Measurements from ENCODE around the gene DNASE1L2.

The DNASE1L2 gene

DNA sequence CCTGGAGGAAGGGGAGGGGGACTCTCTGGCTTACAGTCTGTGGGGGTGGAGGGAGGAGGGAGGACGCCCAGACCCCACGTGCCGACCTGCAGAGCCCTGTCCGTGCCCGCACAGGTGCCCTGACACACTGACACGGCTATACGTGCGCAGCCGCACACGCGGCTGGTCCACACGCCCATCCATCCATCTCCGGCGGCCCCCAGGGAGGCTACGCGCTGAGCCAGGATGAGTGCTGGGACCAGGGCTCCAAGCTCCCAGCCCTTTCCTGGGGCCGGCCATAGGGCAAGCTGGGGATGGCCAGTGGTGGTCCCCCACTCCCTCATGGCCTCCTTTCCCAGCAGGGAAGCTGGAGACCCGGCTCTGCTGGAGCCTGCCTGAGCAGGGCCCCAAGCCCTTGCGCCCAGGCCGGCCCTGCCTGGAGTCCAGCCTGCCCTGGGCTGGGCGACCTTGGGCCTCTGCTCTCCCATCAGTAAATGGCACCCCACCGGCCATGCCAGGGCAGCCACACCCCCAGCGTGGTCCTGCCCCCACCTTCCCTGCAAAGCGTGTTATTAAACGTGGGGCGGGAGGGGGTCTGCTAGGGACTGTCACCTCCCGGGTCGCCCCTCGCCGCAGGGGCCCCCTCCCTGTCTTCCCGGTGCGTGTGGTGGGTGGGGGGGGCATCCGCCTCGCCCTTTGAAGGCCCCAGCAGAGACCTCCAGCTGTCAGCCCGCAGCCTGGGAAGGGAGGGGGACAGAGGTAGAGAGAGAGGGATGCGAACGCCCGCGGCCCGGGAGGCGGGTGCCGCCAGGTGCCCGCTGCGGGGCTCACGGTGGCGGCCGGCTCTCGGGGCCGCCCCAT is 40.7 kb upstream of the DNASE1L2 start:
- TF ChIP-seq, protein P1, sequence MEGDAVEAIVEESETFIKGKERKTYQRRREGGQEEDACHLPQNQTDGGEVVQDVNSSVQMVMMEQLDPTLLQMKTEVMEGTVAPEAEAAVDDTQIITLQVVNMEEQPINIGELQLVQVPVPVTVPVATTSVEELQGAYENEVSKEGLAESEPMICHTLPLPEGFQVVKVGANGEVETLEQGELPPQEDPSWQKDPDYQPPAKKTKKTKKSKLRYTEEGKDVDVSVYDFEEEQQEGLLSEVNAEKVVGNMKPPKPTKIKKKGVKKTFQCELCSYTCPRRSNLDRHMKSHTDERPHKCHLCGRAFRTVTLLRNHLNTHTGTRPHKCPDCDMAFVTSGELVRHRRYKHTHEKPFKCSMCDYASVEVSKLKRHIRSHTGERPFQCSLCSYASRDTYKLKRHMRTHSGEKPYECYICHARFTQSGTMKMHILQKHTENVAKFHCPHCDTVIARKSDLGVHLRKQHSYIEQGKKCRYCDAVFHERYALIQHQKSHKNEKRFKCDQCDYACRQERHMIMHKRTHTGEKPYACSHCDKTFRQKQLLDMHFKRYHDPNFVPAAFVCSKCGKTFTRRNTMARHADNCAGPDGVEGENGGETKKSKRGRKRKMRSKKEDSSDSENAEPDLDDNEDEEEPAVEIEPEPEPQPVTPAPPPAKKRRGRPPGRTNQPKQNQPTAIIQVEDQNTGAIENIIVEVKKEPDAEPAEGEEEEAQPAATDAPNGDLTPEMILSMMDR (IDR thresholded peaks at IDR 0.05; ENCODE audit: control extremely low read depth, extremely low read depth, low read depth, missing control alignments), result no peak
- no peak for DNase-seq (ENCODE audit: extremely low spot score)
- POLR2A ChIA-PET, result interaction anchor here (0.5 to 3.3 kb wide), 2 partner anchors 41 to 243 kb away, joined by 6 to 14 read pairs; partner anchors contain the start of gene TRAF7
- CTCF ChIA-PET, result interaction anchor here (0.7 to 2.2 kb wide), 22 partner anchors 8 to 317 kb away, joined by 3 to 20 read pairs (median 5); partner anchors contain the start of genes ECI1 and MLST8

DNA sequence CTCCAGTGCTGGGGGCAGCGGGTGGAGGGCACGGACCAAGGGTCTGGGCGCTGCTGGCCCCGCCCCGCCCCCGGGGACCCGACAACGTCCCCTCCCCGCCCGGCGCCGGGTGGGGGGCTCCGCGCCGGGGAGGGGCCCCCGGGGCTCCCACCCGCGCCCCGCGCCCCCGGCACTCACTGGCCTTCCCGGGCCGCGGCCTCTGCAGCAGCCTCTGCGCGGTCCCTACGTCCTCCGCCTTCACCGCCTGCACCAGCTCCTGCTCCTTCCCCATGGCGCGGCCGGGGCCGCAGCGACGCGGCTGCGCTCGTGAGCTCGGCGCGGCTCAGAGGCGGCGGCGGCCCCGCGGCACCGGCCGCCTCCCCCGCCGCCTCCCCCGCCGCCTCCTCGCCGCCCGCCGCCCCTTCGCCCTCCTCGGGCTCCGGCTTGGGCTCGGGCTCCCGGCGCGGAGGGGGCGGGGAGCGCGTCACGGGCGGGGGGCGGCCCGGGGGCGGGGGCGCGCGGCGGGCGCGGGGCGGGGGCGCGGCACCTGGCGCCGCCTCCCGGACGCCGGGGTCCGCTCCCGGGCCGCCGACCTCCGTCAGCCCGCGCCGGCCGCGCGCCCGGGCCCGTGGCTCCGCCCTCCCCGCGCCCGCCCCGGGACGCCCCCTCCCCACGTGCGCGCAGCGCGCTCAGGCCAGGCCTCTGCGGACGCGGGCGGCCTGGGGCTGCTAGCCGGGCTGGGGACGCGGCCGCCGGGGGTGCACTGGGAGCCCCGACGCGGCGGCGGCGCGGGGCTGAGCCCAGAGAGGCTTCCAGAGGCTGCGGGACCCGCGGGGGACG is 39.9 kb upstream of the DNASE1L2 start, which contains the start of gene CASKIN1:
Gene CASKIN1 (minus strand): TSS at position 444 of the 819 bp plus-strand sequence. CDS start 173 bp downstream, at position 271.
- POLR2A ChIA-PET, result interaction anchor here (0.5 to 1.6 kb wide), 2 partner anchors 41 to 242 kb away, joined by 3 to 6 read pairs; partner anchors contain the start of gene TRAF7
- peak; percentile 48 for DNase-seq (ENCODE audit: extremely low spot score)
- CTCF ChIA-PET, result interaction anchor here (1.9 to 2.1 kb wide), 2 partner anchors 14 to 37 kb away, joined by 5 read pairs; no protein-coding TSS in a partner anchor
- TF ChIP-seq, protein P1 (IDR thresholded peaks at IDR 0.05; ENCODE audit: control extremely low read depth, extremely low read depth, low read depth, missing control alignments), result no peak

DNA sequence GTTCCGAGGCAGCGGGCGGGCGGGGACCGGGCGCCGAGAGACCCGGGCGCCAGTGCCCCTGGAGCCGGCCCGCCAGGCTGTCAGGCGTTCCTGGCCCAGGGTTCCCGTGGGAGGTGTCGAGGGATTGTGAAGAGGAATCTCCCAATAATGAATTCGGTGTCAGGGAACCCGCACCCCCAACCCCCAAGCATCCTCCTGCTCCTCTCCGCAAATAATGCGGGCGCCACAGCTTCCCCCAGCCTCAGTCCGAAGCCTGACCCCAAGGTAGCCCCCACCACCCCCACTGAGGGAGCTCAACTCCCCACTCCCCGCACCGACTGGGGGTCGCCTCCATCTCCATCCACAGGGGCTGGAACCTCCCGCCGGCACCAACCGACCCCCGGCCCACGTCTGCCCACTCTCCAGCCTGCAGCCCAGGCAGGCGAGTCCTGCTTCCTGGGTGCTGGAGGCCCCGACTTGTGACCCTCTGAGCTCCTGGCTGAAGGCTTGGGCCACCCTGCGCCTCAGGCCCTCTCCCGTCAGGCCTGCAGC is 39.2 kb upstream of the DNASE1L2 start:
- TF ChIP-seq, protein P1 (IDR thresholded peaks at IDR 0.05; ENCODE audit: control extremely low read depth, extremely low read depth, low read depth, missing control alignments), result no peak
- ChIA-PET CTCF (no interaction called here), POLR2A (interaction anchor here (1.6 kb wide), 1 partner anchor 42 kb away, joined by 3 read pairs; the partner anchor contains the start of gene TRAF7)
- no peak for DNase-seq (ENCODE audit: extremely low spot score)

DNA sequence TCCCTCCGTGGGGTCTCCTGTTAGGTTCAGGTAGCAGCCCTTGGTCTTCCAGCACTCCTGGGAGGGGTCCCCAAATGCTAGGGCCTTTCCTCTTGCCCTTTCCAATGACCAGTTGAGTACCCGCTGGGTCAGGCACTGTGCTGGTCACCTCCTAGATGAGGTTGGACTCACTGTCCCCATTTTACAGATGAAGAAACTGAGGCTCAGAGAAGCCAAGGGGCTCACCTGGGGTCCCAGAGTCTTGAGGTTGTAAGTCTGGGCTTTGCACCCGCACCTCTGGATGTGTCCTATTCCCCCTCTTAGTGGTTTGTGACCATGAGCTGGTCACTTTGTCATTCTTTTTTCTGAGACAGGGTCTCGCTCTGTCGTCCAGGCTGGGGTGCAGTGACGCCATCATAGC is 38.5 kb upstream of the DNASE1L2 start:
- no peak for DNase-seq (ENCODE audit: extremely low spot score)
- CTCF ChIA-PET, result no interaction called here
- TF ChIP-seq, protein P1 (IDR thresholded peaks at IDR 0.05; ENCODE audit: control extremely low read depth, extremely low read depth, low read depth, missing control alignments), result no peak
- POLR2A ChIA-PET, result interaction anchor here (1.4 to 1.6 kb wide), 2 partner anchors 42 kb away, joined by 3 read pairs; partner anchors contain the start of gene TRAF7

DNA sequence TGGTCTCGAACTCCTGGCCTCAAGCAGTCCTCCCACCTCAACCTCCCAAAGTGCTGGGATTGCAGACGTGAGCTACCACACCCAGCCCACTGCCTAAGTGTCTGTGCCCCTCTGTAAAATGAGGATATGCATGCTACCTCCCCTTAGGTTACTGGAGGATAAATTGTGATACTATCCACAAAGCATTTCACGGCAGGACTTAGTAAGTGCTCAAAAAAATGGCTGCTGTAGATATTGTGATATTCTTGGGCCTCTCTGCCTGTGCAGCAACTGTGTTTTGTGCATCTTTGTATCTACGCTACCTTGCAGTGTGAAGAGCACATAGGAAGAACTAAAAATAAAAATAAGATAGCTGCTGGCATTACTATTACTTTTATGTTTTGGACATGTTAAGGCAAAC is 38.0 kb upstream of the DNASE1L2 start:
- TF ChIP-seq, protein P1 (IDR thresholded peaks at IDR 0.05; ENCODE audit: control extremely low read depth, extremely low read depth, low read depth, missing control alignments), result no peak
- CTCF ChIA-PET, result interaction anchor here (1.3 kb wide), 1 partner anchor 54 kb away, joined by 3 read pairs; no protein-coding TSS in a partner anchor
- POLR2A ChIA-PET, result interaction anchor here (1.4 kb wide), 1 partner anchor 43 kb away, joined by 3 read pairs; the partner anchor contains the start of gene TRAF7
- no peak for DNase-seq (ENCODE audit: extremely low spot score)
